ENCODE data around the gene MAL. TPM values are rescaled to one million over a fixed set of nuclear protein-coding genes. Genes with fewer than 3 reads are reported as not detected.
A peak's percentile ranks its signal among the peaks of the same experiment; 100 is the strongest.

MAL gene
- total RNA-seq, 1 donor from 2014 or later = not detected

DNA sequence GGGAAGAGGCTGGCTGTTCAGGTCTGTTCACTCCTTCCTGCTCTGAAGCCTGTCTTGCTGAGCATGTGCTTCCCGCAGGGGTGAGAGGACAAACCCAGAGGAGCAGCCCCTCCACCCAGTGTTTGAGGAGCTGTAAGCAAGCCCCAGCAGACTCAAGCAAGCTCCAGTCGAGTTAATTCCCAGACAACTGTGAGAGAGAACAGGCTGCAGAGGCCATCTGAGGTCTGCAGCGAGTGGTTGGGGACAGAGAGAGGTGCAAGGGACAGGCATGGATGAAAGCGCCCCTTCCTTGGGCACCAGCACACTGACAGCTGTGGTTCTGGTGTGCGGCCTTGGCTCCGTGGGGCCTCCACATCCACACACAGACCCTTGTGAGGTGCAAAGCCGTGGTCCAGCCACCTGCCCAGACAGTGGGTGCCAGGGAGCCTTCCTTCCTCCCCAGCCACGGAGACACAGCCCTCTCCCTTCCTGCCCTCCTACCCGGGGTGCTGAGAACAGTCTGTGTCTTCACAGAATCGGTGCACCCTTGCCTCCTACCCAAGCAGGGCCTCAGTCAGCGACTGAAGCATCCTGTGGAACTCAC lies 36.2 kb downstream of the MAL start:
- DNase-seq (ENCODE audit: low spot score) = peak; percentile 73
- Mint-ChIP-seq H3K27ac (ENCODE audit: unreplicated experiment) (no peak overlapping the region), H3K9me3 (ENCODE audit: low read depth) (no peaks in the 10 kb centered on the region), H3K4me1 (ENCODE audit: low read depth) (peaks cover 7% of the 10 kb centered on the region), H3K4me3 (ENCODE audit: unreplicated experiment) (no peak overlapping the region), H3K27me3 (ENCODE audit: low read depth) (peaks cover 36% of the 10 kb centered on the region), H3K36me3 (ENCODE audit: low read depth) (no peaks in the 10 kb centered on the region)
- TF ChIP-seq, protein P1, sequence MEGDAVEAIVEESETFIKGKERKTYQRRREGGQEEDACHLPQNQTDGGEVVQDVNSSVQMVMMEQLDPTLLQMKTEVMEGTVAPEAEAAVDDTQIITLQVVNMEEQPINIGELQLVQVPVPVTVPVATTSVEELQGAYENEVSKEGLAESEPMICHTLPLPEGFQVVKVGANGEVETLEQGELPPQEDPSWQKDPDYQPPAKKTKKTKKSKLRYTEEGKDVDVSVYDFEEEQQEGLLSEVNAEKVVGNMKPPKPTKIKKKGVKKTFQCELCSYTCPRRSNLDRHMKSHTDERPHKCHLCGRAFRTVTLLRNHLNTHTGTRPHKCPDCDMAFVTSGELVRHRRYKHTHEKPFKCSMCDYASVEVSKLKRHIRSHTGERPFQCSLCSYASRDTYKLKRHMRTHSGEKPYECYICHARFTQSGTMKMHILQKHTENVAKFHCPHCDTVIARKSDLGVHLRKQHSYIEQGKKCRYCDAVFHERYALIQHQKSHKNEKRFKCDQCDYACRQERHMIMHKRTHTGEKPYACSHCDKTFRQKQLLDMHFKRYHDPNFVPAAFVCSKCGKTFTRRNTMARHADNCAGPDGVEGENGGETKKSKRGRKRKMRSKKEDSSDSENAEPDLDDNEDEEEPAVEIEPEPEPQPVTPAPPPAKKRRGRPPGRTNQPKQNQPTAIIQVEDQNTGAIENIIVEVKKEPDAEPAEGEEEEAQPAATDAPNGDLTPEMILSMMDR (IDR thresholded peaks at IDR 0.05) = no peak

GRCh38 chr2:95062242-95063085 lies 37.0 kb downstream of the MAL start:
- no peak overlapping the region for H3K4me3 Mint-ChIP-seq (ENCODE audit: unreplicated experiment)
- DNase-seq (ENCODE audit: low spot score) = peak; percentile 68
- peaks cover 2% of the 10 kb centered on the region for H3K4me1 Mint-ChIP-seq (ENCODE audit: low read depth)
- peaks cover 36% of the 10 kb centered on the region for H3K27me3 Mint-ChIP-seq (ENCODE audit: low read depth)
- H3K9me3 Mint-ChIP-seq (ENCODE audit: low read depth) = no peaks in the 10 kb centered on the region
- H3K36me3 Mint-ChIP-seq (ENCODE audit: low read depth) = no peaks in the 10 kb centered on the region
- H3K27ac Mint-ChIP-seq (ENCODE audit: unreplicated experiment) = no peak overlapping the region
- TF ChIP-seq, protein P1 (IDR thresholded peaks at IDR 0.05) = no peak

DNA sequence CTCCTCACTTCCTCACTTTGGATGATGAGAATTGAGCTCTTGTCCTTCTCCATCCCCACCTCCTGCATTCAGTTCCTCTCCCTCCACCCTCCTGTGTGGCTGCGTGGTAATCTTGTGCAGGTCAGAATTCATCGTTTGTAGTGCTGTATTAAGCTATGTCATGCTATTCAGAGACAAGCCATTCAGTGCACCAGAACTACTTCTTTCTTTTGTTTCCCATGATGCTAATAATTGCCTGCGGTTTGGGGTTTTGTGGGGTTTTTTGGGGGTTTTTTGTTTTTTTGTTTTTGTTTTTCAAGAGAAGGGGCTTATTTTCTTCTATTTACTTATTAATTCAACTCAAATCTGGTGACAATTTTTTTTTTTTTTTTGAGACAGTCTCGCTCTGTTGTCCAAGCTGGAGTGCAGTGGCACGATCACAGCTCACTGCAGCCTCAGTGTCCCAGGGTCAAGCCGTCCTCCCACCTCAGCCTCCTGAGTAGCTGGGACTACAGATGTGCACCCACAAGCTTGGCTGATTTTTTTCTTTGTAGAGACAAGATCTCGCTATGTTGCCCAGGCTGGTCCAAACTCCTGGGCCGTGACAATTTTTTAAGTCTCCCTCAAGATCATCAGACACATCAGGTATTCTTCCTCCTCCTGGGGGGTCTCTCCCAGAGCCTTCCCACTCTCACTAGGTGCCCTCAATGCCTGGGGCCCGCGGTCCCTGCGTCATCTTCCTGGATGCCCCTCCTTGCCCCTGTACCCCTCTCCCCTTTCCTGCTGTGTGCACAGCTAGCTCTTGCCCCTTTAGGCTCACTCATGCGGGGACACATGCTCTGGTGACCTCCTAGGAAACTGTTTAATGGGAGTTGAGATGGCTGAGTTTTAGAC lies 37.8 kb downstream of the MAL start:
- no peak overlapping the region for H3K27ac Mint-ChIP-seq (ENCODE audit: unreplicated experiment)

DNA sequence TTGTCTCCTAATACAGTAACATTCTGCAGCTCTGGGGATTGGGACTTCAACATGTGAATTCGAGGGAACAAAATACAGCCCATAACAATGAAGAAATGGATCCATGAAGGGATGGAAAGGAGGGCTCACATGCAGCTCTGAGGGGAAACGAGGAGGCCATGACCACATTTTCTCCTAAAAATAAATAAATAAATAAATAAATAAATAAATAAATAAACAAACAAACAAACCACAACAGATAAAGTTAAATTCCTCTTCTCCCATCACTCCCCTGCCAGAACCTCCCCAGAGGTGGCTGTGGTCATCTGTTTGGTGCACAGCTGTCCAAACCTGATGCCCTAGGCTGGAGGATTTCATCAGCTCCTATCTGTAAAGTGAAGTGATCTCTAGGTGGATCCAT lies 42.7 kb downstream of the MAL start:
- TF ChIP-seq, protein P1 (IDR thresholded peaks at IDR 0.05) = no peak
- no peak for DNase-seq (ENCODE audit: low spot score)
- Mint-ChIP-seq H3K4me1 (ENCODE audit: low read depth) (no peaks in the 10 kb centered on the region), H3K9me3 (ENCODE audit: low read depth) (no peaks in the 10 kb centered on the region), H3K27me3 (ENCODE audit: low read depth) (peaks cover 28% of the 10 kb centered on the region), H3K27ac (ENCODE audit: unreplicated experiment) (no peak overlapping the region), H3K4me3 (ENCODE audit: unreplicated experiment) (no peak overlapping the region), H3K36me3 (ENCODE audit: low read depth) (no peaks in the 10 kb centered on the region)

More for the DNA sequence above, 37.8 kb downstream of the MAL start:
- TF ChIP-seq, protein P1 (IDR thresholded peaks at IDR 0.05) = no peak
- Mint-ChIP-seq H3K27me3 (ENCODE audit: low read depth) (peaks cover 29% of the 10 kb centered on the region), H3K36me3 (ENCODE audit: low read depth) (no peaks in the 10 kb centered on the region), H3K4me1 (ENCODE audit: low read depth) (peaks cover 2% of the 10 kb centered on the region), H3K9me3 (ENCODE audit: low read depth) (no peaks in the 10 kb centered on the region), H3K4me3 (ENCODE audit: unreplicated experiment) (no peak overlapping the region)
- peak; percentile 47 for DNase-seq (ENCODE audit: low spot score)

DNA sequence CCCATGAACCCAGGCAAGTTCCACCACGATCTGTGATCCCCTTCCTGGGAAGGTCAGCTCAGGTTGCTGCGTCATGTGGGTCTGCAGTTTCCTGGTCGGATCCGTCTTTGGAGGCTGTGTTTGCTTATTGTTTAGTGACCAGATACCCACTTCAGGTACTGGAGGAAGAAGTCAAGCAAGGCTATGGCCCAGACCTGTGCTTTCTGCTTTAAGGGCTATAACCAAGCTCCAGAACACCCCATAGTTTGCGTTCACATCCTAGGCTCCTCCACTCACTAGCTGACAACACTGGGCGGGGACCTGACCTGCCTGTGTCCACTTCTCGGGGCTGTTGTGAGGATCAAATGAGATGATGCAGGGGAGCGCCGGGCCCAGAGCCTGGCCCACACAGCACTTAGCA lies 44.0 kb downstream of the MAL start:
- Mint-ChIP-seq H3K27me3 (ENCODE audit: low read depth) (peaks cover 29% of the 10 kb centered on the region), H3K4me1 (ENCODE audit: low read depth) (no peaks in the 10 kb centered on the region), H3K27ac (ENCODE audit: unreplicated experiment) (no peak overlapping the region), H3K9me3 (ENCODE audit: low read depth) (no peaks in the 10 kb centered on the region), H3K4me3 (ENCODE audit: unreplicated experiment) (no peak overlapping the region), H3K36me3 (ENCODE audit: low read depth) (no peaks in the 10 kb centered on the region)
- DNase-seq (ENCODE audit: low spot score) = no peak
- TF ChIP-seq, protein P1 (IDR thresholded peaks at IDR 0.05) = no peak

All from chondrocyte (in vitro differentiated cells).